MCF 10A (cell line): ENCODE measurements around the gene LDHAL6B. TPM values are rescaled to one million over a fixed set of nuclear protein-coding genes. Genes with fewer than 3 reads are reported as not detected.

Experiments
- BruUV-seq: library from RNA; stranded (reverse); fragments of 400-500 nt; replicated peaks from 2 replicates; lab custom pipeline; 2021; lab: Mats Ljungman, UMichigan
- CTCF ChIA-PET: fragments of 300-600 bp; sonication (Branson Sonifier 250); formaldehyde crosslinking; extraction: SDS; loops from one replicate; lab custom pipeline; 2021; ENCODE audit warnings: antibody characterized with exemption, inconsistent platforms; lab: Yijun Ruan, JAX
- POLR2A ChIA-PET: fragments of 300-600, 350-650 bp; sonication (Branson Sonifier 250); formaldehyde crosslinking; extraction: SDS; loops from one replicate; lab custom pipeline; 2020; ENCODE audit warnings: antibody characterized with exemption, inconsistent platforms; lab: Yijun Ruan, JAX
- DNase-seq: peaks from one replicate; pipeline ENCODE4 v3.0.0-alpha.2; 2018; ENCODE audit not compliant: unreplicated experiment
- H3K27ac Mint-ChIP-seq: one replicate; pipeline ENCODE4 v1.8.0; 2022; ENCODE audit warnings: mild to moderate bottlenecking, low read depth, mixed read lengths; ENCODE audit not compliant: unreplicated experiment
- H3K27me3 Mint-ChIP-seq: one replicate; pipeline ENCODE4 v1.8.0; 2022; ENCODE audit warnings: mixed read lengths; ENCODE audit not compliant: insufficient read depth, unreplicated experiment
- H3K36me3 Mint-ChIP-seq: one replicate; pipeline ENCODE4 v1.8.0; 2022; ENCODE audit warnings: mild to moderate bottlenecking, moderate library complexity, mixed read lengths; ENCODE audit not compliant: insufficient read depth, unreplicated experiment
- H3K4me1 Mint-ChIP-seq: one replicate; pipeline ENCODE4 v1.8.0; 2022; ENCODE audit warnings: mixed read lengths; ENCODE audit not compliant: insufficient read depth, unreplicated experiment
- H3K4me3 Mint-ChIP-seq: one replicate; pipeline ENCODE4 v1.8.0; 2022; ENCODE audit warnings: mild to moderate bottlenecking, moderate library complexity, mixed read lengths; ENCODE audit not compliant: unreplicated experiment
- H3K9me3 Mint-ChIP-seq: one replicate; pipeline ENCODE4 v1.8.0; 2022; ENCODE audit warnings: mixed read lengths; ENCODE audit not compliant: unreplicated experiment
- intact Hi-C: fragments of 100-400 bp; cut with micrococcal nuclease; formaldehyde crosslinking; loops from 2 replicates; pipeline ENCODE4 v1.14.1; 2022
- total RNA-seq: library from RNA; stranded (reverse); gene quantifications from 2 replicates; pipeline ENCODE4 v1.2.3, GENCODE V29; 2022
- TF ChIP-seq, protein P1 (sequence below): fragments of 200-600 bp; IDR thresholded peaks from one replicate; pipeline ENCODE4 v1.8.0; 2022; ENCODE audit warnings: antibody characterized with exemption, mild to moderate bottlenecking; ENCODE audit not compliant: unreplicated experiment

Gene LDHAL6B
- total RNA-seq, 1 experiment from 2014 or later: not detected

DNA sequence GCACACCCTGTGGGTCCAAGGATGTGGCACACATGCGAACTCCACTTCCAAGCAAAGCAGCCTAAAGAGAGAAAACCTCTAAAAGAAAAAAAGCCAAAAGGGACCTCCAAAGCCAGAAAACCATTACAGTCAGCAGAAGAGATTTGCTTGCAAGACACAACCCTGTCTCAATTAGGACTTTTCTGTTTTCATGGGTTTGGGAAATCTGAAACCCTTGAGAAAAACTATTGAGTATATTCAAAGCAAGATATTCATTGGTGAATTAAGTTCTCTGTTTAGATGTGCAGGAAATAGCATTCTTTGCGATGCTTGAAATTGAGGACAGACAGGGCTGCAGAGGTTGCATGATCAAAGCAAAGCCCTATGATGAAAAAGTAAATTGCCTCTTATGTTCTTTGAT, 10.2 kb upstream of the LDHAL6B start:
- H3K27me3 Mint-ChIP-seq: no peaks in the 10 kb centered on the region
- no peaks in the 10 kb centered on the region for H3K9me3 Mint-ChIP-seq
- H3K4me1 Mint-ChIP-seq: peaks cover 21% of the 10 kb centered on the region
- H3K4me3 Mint-ChIP-seq: no peak overlapping the region
- peaks cover 81% of the 10 kb centered on the region for H3K36me3 Mint-ChIP-seq
- ChIA-PET CTCF (no interaction called here), POLR2A (no interaction called here)
- intact Hi-C loops: no loop called here
- no peak for DNase-seq
- TF ChIP-seq, protein P1, sequence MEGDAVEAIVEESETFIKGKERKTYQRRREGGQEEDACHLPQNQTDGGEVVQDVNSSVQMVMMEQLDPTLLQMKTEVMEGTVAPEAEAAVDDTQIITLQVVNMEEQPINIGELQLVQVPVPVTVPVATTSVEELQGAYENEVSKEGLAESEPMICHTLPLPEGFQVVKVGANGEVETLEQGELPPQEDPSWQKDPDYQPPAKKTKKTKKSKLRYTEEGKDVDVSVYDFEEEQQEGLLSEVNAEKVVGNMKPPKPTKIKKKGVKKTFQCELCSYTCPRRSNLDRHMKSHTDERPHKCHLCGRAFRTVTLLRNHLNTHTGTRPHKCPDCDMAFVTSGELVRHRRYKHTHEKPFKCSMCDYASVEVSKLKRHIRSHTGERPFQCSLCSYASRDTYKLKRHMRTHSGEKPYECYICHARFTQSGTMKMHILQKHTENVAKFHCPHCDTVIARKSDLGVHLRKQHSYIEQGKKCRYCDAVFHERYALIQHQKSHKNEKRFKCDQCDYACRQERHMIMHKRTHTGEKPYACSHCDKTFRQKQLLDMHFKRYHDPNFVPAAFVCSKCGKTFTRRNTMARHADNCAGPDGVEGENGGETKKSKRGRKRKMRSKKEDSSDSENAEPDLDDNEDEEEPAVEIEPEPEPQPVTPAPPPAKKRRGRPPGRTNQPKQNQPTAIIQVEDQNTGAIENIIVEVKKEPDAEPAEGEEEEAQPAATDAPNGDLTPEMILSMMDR: no peak
- no peak overlapping the region for H3K27ac Mint-ChIP-seq
- BruUV-seq: no TSS peak

DNA sequence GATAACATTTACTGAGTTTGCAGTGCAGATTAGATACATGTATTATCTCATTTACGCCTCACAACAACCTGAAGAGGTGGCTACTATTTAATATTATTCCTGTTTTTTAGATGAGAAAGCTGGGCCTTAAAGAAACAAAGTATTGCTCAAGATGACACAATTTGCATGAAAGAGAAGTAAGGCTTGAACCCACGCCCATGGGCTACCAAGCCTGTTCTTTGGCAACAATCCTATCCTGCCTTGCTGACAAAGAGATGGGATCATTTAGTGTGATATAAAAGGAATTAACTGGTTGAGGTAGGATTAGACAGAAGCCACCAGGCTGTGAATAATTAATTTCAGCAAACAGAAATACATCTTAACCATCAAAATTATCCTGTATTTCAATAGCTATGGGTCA, 9.2 kb upstream of the LDHAL6B start:
- no peaks in the 10 kb centered on the region for H3K9me3 Mint-ChIP-seq
- no peak overlapping the region for H3K27ac Mint-ChIP-seq
- POLR2A ChIA-PET: no interaction called here
- H3K36me3 Mint-ChIP-seq: peaks cover 84% of the 10 kb centered on the region
- intact Hi-C loops: no loop called here
- no peaks in the 10 kb centered on the region for H3K27me3 Mint-ChIP-seq
- BruUV-seq: no TSS peak
- DNase-seq: no peak
- no peak overlapping the region for H3K4me3 Mint-ChIP-seq
- TF ChIP-seq, protein P1: no peak
- CTCF ChIA-PET: interaction anchor here (1.0 to 1.4 kb wide), 2 partner anchors 17 to 23 kb away, joined by 5 to 6 read pairs; no protein-coding TSS in a partner anchor
- peaks cover 10% of the 10 kb centered on the region for H3K4me1 Mint-ChIP-seq

- ChIA-PET POLR2A (interaction anchor here (1.3 kb wide), 1 partner anchor 33 kb away, joined by 3 read pairs; no protein-coding TSS in a partner anchor), CTCF (interaction anchor here (1.0 kb wide), 1 partner anchor 16 kb away, joined by 3 read pairs; no protein-coding TSS in a partner anchor)
- Mint-ChIP-seq H3K27ac (peak overlapping the region; percentile 65), H3K9me3 (no peaks in the 10 kb centered on the region), H3K4me1 (peaks cover 5% of the 10 kb centered on the region), H3K36me3 (peaks cover 81% of the 10 kb centered on the region), H3K4me3 (no peak overlapping the region), H3K27me3 (no peaks in the 10 kb centered on the region)
- intact Hi-C loops: no loop called here
- BruUV-seq: no TSS peak
- DNase-seq: peak; percentile 61
- TF ChIP-seq, protein P1: no peak
Measured at GRCh38 chr15:59199626-59200465, 6.8 kb upstream of the LDHAL6B start.

DNA sequence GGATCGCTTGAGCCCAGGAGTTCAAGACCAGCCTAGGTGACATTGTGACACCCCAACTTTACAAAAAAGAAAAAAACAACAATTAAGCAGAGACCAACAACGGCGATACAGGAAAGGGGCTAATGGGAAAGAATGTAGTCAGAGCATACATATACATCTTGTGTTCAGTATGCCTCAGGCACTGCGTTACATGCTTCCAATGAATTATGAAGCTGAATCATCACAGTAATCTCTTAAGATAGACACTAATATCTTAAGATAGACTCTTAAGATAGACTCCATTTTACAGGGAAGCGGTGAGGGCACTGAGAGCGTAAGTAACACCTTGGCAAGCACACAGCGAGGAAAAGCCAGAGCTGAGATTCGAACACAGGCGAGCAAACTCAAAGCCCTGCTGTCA, 6.1 kb upstream of the LDHAL6B start:
- Mint-ChIP-seq H3K4me3 (no peak overlapping the region), H3K36me3 (peaks cover 81% of the 10 kb centered on the region), H3K9me3 (no peaks in the 10 kb centered on the region), H3K4me1 (peaks cover 5% of the 10 kb centered on the region), H3K27ac (peak overlapping the region; percentile 65), H3K27me3 (no peaks in the 10 kb centered on the region)
- TF ChIP-seq, protein P1: no peak
- intact Hi-C loops: no loop called here
- ChIA-PET POLR2A (interaction anchor here (0.6 to 1.3 kb wide), 2 partner anchors 26 to 34 kb away, joined by 3 read pairs; no protein-coding TSS in a partner anchor), CTCF (interaction anchor here (0.6 to 1.0 kb wide), 3 partner anchors 16 to 499 kb away, joined by 3 read pairs; no protein-coding TSS in a partner anchor)
- BruUV-seq: no TSS peak
- DNase-seq: no peak
